SJSA1 (cell line): ENCODE results near the gene PRDM16. TPM values are rescaled to one million over a fixed set of nuclear protein-coding genes. Genes with fewer than 3 reads are reported as not detected.

Experiments used
- DNase-seq, 2 experiments: peaks; one replicate each; pipeline ENCODE4 v3.0.0-alpha.2; 2015 to 2020; ENCODE audit warnings: low spot score in 2 of 2, low read depth in 1 of 2
- H3K27ac ChIP-seq: fragments of 250-450 bp; sonication (Bioruptor Pico); 2 replicates; pipeline ENCODE4 v1.5.1; 2020; ENCODE audit warnings: mild to moderate bottlenecking, moderate library complexity
- H3K27me3 ChIP-seq: fragments of 250-450 bp; sonication (Bioruptor Pico); replicated peaks from 2 replicates; pipeline ENCODE4 v1.5.1; 2020; ENCODE audit warnings: mild to moderate bottlenecking, moderate library complexity
- H3K36me3 ChIP-seq: fragments of 250-450 bp; sonication (Bioruptor Pico); 2 replicates; pipeline ENCODE4 v1.5.1; 2020; ENCODE audit warnings: mild to moderate bottlenecking
- H3K4me1 ChIP-seq: fragments of 250-450 bp; sonication (Bioruptor Pico); replicated peaks from 2 replicates; pipeline ENCODE4 v1.6.1; 2021; ENCODE audit warnings: mild to moderate bottlenecking
- H3K4me3 ChIP-seq: fragments of 250-450 bp; sonication (Bioruptor Pico); 2 replicates; pipeline ENCODE4 v1.5.1; 2020; ENCODE audit warnings: mild to moderate bottlenecking
- H3K9me3 ChIP-seq: fragments of 250-450 bp; sonication (Bioruptor Pico); replicated peaks from 2 replicates; pipeline ENCODE4 v1.5.1; 2020; ENCODE audit warnings: mild to moderate bottlenecking
- total RNA-seq: library from RNA; depleted of rRNA; stranded (reverse); fragments of >200 nt; shearing (Covaris generic); gene quantifications from 2 replicates; pipeline ENCODE4 v1.2.3, GENCODE V29; 2014

PRDM16 gene
- total RNA-seq, 1 experiment from 2014 or later, result 0.05 TPM

DNA sequence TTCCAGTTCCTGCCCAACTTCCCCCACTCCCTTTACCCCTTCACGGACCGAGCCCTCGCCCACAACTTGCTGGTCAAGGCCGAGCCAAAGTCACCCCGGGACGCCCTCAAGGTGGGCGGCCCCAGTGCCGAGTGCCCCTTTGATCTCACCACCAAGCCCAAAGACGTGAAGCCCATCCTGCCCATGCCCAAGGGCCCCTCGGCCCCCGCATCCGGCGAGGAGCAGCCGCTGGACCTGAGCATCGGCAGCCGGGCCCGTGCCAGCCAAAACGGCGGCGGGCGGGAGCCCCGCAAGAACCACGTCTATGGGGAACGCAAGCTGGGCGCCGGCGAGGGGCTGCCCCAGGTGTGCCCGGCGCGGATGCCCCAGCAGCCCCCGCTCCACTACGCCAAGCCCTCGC is 343.4 kb downstream of the PRDM16 start:
- DNase-seq, result no peak
- Histone ChIP-seq H3K36me3 (no peaks in the 10 kb centered on the region), H3K4me3 (no peak overlapping the region), H3K9me3 (peaks cover 11% of the 10 kb centered on the region; the same call in 1 of the 2 replicates), H3K4me1 (no peaks in the 10 kb centered on the region), H3K27me3 (no peaks in the 10 kb centered on the region), H3K27ac (no peak overlapping the region)

DNA sequence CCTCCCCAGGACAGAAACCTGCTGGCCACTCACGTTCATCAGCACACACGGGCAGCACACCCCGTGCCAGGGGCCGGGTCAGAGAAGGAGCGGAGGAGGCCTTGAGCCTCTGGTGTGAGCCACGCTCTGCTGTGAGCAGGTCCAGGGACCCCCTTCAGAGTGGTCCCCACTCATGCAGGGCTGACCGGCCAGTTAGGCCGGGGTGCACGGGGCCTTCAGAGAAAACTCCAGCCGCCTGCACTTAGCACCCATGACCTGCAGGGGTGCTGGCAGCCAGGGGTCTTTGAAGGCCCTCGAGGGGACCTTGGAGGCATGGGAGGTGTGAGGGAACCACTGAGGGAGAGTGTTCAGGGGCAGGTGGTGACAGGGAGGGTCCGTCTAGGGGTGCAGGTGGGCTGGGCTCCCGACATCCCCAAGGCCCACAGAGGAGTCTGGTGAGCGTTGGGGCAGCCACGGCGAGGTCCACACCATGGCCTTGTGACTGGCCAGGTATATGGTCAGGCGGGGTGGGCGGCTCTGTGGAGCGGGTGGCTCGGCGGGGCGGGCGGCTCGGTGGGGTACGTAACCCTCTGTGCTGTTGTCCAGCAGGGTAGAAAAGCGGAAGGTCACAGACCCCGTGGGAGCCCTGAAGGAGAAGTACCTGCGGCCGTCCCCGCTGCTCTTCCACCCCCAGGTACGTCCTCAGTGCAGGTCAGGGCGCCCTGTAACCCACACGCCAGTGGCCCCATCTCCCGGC is 345.1 kb downstream of the PRDM16 start:
- Histone ChIP-seq H3K4me1 (no peaks in the 10 kb centered on the region), H3K4me3 (no peak overlapping the region), H3K27ac (no peak overlapping the region), H3K27me3 (no peaks in the 10 kb centered on the region), H3K9me3 (peaks cover 12% of the 10 kb centered on the region; the same call in 1 of the 2 replicates), H3K36me3 (no peaks in the 10 kb centered on the region)
- no peak for DNase-seq

DNA sequence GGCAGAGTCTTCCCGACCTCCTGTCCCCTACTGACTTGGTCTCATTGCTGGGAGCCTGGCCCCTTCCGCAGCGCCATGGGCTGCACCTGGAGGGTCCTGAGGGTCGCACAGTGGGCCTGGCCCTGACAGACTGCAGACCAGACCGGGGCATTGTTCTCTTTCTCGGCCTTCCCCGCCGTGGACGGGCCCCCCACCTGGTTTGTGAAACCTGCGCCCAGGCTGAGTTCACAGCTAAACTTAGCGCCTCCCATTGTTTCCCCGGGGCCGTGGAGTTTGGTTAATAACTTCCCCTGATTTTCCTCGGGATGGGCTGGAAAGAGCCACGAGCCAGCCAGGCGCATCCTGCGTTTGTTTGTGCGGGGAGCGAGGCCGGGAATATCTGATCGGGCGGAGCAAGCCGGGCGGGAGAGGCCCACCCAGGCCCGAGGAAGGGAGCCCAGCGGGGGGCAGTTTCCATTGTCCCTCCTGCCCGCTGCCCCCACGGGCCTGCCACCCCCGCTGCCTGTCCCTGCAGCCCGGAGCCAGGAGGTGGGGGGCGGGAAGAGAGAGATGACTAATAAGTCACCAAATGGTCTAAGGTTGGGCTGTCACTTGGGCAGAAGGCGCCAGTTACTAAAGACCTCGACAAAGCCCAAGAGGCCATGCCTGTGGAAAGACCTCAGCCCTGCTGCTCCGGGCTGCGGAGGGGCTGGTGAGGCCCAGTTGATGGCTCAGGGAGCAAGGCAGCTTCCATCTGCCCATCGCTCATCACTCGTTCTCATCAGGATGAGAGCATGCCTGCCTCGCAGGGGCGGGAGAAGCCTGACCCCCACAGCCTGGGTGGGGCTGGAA is 346.5 kb downstream of the PRDM16 start:
- Histone ChIP-seq H3K4me3 (no peak overlapping the region), H3K9me3 (peaks cover 12% of the 10 kb centered on the region; the same call in 1 of the 2 replicates), H3K4me1 (no peaks in the 10 kb centered on the region), H3K36me3 (no peaks in the 10 kb centered on the region), H3K27ac (no peak overlapping the region), H3K27me3 (no peaks in the 10 kb centered on the region)
- DNase-seq, result no peak

DNA sequence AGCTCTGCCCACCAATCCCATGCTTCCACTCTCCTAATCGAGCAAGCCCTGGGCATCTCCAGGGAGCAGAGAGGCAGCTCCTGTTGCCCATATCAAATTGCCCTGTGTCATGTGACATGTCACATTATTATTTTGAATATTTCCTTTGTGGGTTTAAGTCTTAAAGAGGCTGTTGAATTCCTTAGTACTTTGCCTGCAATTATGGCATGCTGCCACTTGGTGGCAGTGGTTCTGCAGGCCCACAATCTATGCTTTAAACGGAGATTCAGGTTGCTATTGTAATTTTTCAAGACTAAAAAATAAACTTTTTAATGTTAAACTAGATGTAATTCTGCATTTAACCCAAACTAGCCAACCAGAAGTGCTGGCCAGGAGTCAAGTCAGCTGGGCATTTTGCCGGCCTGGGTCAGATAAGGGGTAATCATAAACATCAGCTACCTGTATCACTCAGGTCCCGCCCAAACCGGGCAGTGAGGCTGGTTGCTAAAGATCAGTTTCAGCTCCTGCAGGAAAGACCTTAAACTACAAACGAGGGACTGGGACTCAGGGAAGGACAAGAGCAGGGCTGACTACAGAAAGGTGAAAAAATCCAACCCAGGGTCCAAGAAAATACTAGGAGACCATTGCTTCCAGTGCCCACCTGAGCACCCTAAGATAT is 348.2 kb downstream of the PRDM16 start:
- no peak overlapping the region for H3K27ac ChIP-seq
- H3K4me3 ChIP-seq, result no peak overlapping the region
- peaks cover 12% of the 10 kb centered on the region; the same call in 1 of the 2 replicates for H3K9me3 ChIP-seq
- no peak for DNase-seq
- no peaks in the 10 kb centered on the region for H3K36me3 ChIP-seq
- H3K4me1 ChIP-seq, result no peaks in the 10 kb centered on the region
- H3K27me3 ChIP-seq, result no peaks in the 10 kb centered on the region

DNA sequence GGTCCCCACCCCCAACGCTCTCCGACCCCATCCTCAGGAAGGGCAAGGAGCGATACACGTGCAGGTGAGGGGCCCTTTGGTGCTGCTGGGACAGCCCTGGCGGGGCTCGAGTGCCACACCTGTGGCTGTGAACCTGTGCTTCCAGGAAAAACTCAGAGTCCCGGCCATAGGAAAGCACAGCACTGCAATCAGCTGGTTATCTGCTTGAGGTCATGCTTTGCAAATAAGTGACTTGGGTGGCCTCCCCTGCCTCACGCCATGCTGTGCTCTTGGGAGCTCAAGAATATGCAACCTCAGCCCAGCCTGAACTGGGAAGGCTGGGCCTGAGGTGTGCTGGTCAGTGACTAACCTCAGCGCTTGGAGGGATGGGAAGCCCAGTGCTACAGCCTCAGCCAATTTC is 348.9 kb downstream of the PRDM16 start:
- peaks cover 12% of the 10 kb centered on the region; the same call in 1 of the 2 replicates for H3K9me3 ChIP-seq
- no peak overlapping the region for H3K4me3 ChIP-seq
- DNase-seq, result no peak
- no peaks in the 10 kb centered on the region for H3K4me1 ChIP-seq
- H3K27me3 ChIP-seq, result no peaks in the 10 kb centered on the region
- H3K36me3 ChIP-seq, result no peaks in the 10 kb centered on the region
- no peak overlapping the region for H3K27ac ChIP-seq

DNA sequence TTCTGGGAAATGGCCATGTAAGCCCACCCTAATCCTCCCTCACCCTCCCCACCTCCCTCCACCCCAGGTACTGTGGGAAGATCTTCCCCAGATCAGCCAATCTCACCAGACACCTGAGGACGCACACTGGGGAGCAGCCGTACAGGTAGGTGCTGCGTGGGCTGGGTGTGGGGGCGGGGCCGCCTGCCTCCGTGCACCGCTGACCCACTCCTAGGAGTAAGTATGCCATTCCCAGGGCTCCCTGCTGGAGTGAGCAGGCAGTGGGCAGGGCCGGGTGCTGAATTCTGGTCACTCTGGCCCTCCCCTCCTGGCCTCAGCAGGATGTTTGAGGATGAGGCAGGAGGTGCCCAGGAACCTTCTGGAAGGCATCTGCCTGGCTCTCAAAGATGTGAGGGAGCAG is 349.6 kb downstream of the PRDM16 start:
- H3K4me1 ChIP-seq, result no peaks in the 10 kb centered on the region
- peaks cover 12% of the 10 kb centered on the region; the same call in 1 of the 2 replicates for H3K9me3 ChIP-seq
- H3K36me3 ChIP-seq, result no peaks in the 10 kb centered on the region
- no peak overlapping the region for H3K4me3 ChIP-seq
- H3K27ac ChIP-seq, result no peak overlapping the region
- H3K27me3 ChIP-seq, result no peaks in the 10 kb centered on the region
- DNase-seq, result no peak

- no peaks in the 10 kb centered on the region for H3K36me3 ChIP-seq
- no peak overlapping the region for H3K27ac ChIP-seq
- peaks cover 12% of the 10 kb centered on the region; the same call in 1 of the 2 replicates for H3K9me3 ChIP-seq
- H3K27me3 ChIP-seq, result no peaks in the 10 kb centered on the region
- no peak for DNase-seq
- H3K4me3 ChIP-seq, result no peak overlapping the region
- H3K4me1 ChIP-seq, result no peaks in the 10 kb centered on the region
Measured at GRCh38 chr1:3419415-3420204, 350.6 kb downstream of the PRDM16 start.

- Histone ChIP-seq H3K27me3 (no peaks in the 10 kb centered on the region), H3K9me3 (peaks cover 12% of the 10 kb centered on the region; the same call in 1 of the 2 replicates), H3K4me3 (no peak overlapping the region), H3K4me1 (no peaks in the 10 kb centered on the region), H3K36me3 (no peaks in the 10 kb centered on the region), H3K27ac (no peak overlapping the region)
- DNase-seq, result no peak
Measured at GRCh38 chr1:3420218-3420951, 351.4 kb downstream of the PRDM16 start.

GRCh38 chr1:3422638-3423037 is 353.6 kb downstream of the PRDM16 start:
- Histone ChIP-seq H3K4me3 (no peak overlapping the region), H3K36me3 (no peaks in the 10 kb centered on the region), H3K27me3 (no peaks in the 10 kb centered on the region), H3K27ac (no peak overlapping the region), H3K9me3 (no peaks in the 10 kb centered on the region), H3K4me1 (no peaks in the 10 kb centered on the region)
- no peak for DNase-seq

GRCh38 chr1:3423245-3423829 is 354.3 kb downstream of the PRDM16 start:
- Histone ChIP-seq H3K9me3 (no peaks in the 10 kb centered on the region), H3K27me3 (no peaks in the 10 kb centered on the region), H3K4me3 (no peak overlapping the region), H3K4me1 (no peaks in the 10 kb centered on the region), H3K36me3 (no peaks in the 10 kb centered on the region), H3K27ac (no peak overlapping the region)
- no peak for DNase-seq

DNA sequence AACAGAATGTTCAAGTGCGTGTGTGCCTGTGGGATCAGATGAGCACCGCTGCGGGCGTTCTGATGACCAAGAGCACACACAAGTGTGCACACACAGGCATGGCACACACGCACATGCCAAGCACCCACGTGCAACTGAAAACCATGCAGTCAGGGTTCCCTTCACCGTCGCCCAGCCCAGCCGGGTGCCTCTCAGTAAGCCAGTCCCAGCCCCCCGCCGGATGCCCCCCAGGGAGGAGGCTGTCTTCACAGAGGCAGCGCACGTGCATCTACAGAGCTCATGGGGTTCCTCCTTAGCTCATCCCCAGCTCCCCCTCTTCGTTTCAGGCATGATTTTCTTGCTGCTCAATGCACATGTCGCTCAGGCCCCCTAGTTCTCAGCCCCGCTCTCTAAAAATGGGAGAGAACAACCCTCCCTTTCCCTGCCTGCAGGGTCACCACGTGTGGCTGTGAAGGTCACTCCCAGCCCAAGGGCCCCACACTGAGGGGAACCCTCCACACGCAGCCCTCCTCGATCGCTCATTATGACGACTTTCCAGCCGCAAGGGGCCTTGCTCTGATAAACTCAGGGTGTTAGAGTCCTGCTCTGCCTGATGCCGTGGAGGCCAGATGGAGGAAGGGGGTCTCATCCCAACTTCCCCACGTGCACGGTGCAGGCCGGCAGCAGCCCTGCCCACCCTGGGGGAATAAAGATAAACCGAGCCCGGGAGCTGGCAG is 355.1 kb downstream of the PRDM16 start:
- H3K4me3 ChIP-seq, result no peak overlapping the region
- no peaks in the 10 kb centered on the region for H3K36me3 ChIP-seq
- H3K27ac ChIP-seq, result no peak overlapping the region
- no peak for DNase-seq
- H3K4me1 ChIP-seq, result no peaks in the 10 kb centered on the region
- no peaks in the 10 kb centered on the region for H3K27me3 ChIP-seq
- H3K9me3 ChIP-seq, result no peaks in the 10 kb centered on the region
